Tongue (tissue), 2 donors: ENCODE results near the gene N4BP2L1. TPM values are rescaled to one million over a fixed set of nuclear protein-coding genes. Genes with fewer than 3 reads are reported as not detected.
A peak's percentile ranks its signal among the peaks of the same experiment; 100 is the strongest.

Source experiments
- DNase-seq: peaks from one replicate; pipeline ENCODE4 v3.0.0-alpha.2; 2015
- total RNA-seq: library from RNA; depleted of rRNA; stranded (reverse); fragments of >200 nt; gene quantifications from one replicate; pipeline ENCODE4 v1.2.3, GENCODE V29; 2014

N4BP2L1 gene
- 13.5 TPM for total RNA-seq

GRCh38 chr13:32427852-32428580 lies at the start of gene N4BP2L1:
TSS of gene N4BP2L1 (minus strand) at chr13:32428130. CDS start at chr13:32428082, 48 bp downstream.
- peak; percentile 81 for DNase-seq

GRCh38 chr13:32476892-32477291 lies 49.0 kb upstream of the N4BP2L1 start:
- DNase-seq: no peak

- DNase-seq: no peak
Observed at GRCh38 chr13:32476021-32476731, 48.2 kb upstream of the N4BP2L1 start.

- no peak for DNase-seq
Observed at GRCh38 chr13:32474999-32475792, 47.3 kb upstream of the N4BP2L1 start.

- DNase-seq: no peak
Observed at GRCh38 chr13:32473650-32474049, 45.7 kb upstream of the N4BP2L1 start.

GRCh38 chr13:32472194-32472621 lies 44.3 kb upstream of the N4BP2L1 start:
- DNase-seq: no peak

GRCh38 chr13:32471187-32471922 lies 43.4 kb upstream of the N4BP2L1 start:
- DNase-seq: peak; percentile 48

- DNase-seq: no peak
Observed at GRCh38 chr13:32468502-32469142, 40.7 kb upstream of the N4BP2L1 start.

GRCh38 chr13:32456591-32456990 lies 28.7 kb upstream of the N4BP2L1 start:
- DNase-seq: no peak

GRCh38 chr13:32455594-32455903 lies 27.6 kb upstream of the N4BP2L1 start:
- DNase-seq: no peak

GRCh38 chr13:32454886-32455593 lies 27.1 kb upstream of the N4BP2L1 start:
- no peak for DNase-seq

GRCh38 chr13:32453981-32454380 lies 26.1 kb upstream of the N4BP2L1 start:
- no peak for DNase-seq

GRCh38 chr13:32448972-32449371 lies 21.0 kb upstream of the N4BP2L1 start:
- DNase-seq: no peak

- no peak for DNase-seq
Observed at GRCh38 chr13:32447894-32448623, 20.1 kb upstream of the N4BP2L1 start.

GRCh38 chr13:32446773-32447465 lies 19.0 kb upstream of the N4BP2L1 start:
- DNase-seq: no peak

GRCh38 chr13:32446220-32446619 lies 18.3 kb upstream of the N4BP2L1 start:
- DNase-seq: no peak

- DNase-seq: no peak
Observed at GRCh38 chr13:32445461-32445860, 17.5 kb upstream of the N4BP2L1 start.

- DNase-seq: peak; percentile 28
Observed at GRCh38 chr13:32443111-32443510, 15.2 kb upstream of the N4BP2L1 start.

- no peak for DNase-seq
Observed at GRCh38 chr13:32438871-32439270, 10.9 kb upstream of the N4BP2L1 start.

- DNase-seq: no peak
Observed at GRCh38 chr13:32432856-32433255, 4.9 kb upstream of the N4BP2L1 start.
